ENCODE results near the gene UBA5. TPM values are rescaled to one million over a fixed set of nuclear protein-coding genes. Genes with fewer than 3 reads are reported as not detected.

The UBA5 gene
- total RNA-seq, 3 donors from 2014 or later (not counting 1 experiment from before 2014, with no cell fraction given) = 37.8 to 51.0 (median 46.1) TPM

DNA sequence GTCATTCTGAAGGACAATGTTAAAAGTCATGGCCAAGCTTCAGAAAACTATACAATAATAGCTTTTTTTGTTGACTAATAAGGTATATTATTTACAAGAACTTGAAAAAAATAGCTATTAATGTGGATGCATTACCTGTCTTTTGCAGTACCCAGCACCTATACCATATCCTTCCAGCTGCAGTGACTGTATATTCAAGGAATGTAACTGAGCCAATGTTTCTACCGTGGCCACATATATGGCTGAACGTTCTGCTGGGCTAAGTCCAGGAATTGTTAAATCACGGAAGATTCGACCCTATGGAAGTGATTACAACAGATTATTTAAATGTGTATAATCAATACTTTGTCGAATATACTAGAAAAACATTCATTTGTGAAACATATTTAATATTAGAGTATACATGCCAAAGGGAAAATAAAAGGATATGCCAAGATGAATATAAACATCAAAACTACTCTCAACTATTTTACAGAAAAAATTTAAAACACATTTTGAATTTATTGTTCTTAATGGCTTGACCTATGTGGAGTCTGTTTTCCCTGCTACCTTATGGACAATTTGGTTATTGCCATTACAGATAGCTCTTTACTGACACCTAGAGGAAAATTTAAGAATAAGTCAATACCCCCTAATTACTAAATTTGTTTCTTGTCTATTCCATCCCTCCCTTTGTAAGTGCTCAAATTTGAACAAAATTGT is 18.1 kb upstream of the UBA5 start:
- WGBS (ENCODE audit: insufficient coverage) = 94% methylated on average over 2 of the region's 5 CpGs
- Mint-ChIP-seq H3K4me3 (no peak overlapping the region), H3K9me3 (no peaks in the 10 kb centered on the region), H3K4me1 (peaks cover 0 to 4% of the 10 kb centered on the region in 2 donors), H3K27ac (no peak overlapping the region), H3K27me3 (ENCODE audit: low read depth in 2 of 2) (no peaks in the 10 kb centered on the region), H3K36me3 (no peaks in the 10 kb centered on the region)
- DNase-seq = peak in 1 of 2 donors; percentile 58
- TF ChIP-seq, protein P1, sequence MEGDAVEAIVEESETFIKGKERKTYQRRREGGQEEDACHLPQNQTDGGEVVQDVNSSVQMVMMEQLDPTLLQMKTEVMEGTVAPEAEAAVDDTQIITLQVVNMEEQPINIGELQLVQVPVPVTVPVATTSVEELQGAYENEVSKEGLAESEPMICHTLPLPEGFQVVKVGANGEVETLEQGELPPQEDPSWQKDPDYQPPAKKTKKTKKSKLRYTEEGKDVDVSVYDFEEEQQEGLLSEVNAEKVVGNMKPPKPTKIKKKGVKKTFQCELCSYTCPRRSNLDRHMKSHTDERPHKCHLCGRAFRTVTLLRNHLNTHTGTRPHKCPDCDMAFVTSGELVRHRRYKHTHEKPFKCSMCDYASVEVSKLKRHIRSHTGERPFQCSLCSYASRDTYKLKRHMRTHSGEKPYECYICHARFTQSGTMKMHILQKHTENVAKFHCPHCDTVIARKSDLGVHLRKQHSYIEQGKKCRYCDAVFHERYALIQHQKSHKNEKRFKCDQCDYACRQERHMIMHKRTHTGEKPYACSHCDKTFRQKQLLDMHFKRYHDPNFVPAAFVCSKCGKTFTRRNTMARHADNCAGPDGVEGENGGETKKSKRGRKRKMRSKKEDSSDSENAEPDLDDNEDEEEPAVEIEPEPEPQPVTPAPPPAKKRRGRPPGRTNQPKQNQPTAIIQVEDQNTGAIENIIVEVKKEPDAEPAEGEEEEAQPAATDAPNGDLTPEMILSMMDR (IDR thresholded peaks at IDR 0.05) = peak; percentile 87
- Histone ChIP-seq H3K4me1 (ENCODE audit: control insufficient read depth, insufficient read depth, low read length) (no peaks in the 10 kb centered on the region), H3K4me3 (ENCODE audit: low read length) (no peak overlapping the region), H3K27me3 (ENCODE audit: control insufficient read depth, insufficient read depth, low read length) (no peaks in the 10 kb centered on the region), H3K27ac (ENCODE audit: low read length) (no peak overlapping the region), H3K36me3 (ENCODE audit: control insufficient read depth, insufficient read depth, low read length) (peaks cover 18% of the 10 kb centered on the region), H3K9me3 (ENCODE audit: control insufficient read depth, insufficient read depth, low read length) (no peaks in the 10 kb centered on the region)
- intact Hi-C loops (cut with micrococcal nuclease) = loop anchor here (1.0 kb wide), 1 partner anchor 106 kb away; no protein-coding TSS in a partner anchor
- peak; percentile 53 to 65 (median 64) for ATAC-seq

DNA sequence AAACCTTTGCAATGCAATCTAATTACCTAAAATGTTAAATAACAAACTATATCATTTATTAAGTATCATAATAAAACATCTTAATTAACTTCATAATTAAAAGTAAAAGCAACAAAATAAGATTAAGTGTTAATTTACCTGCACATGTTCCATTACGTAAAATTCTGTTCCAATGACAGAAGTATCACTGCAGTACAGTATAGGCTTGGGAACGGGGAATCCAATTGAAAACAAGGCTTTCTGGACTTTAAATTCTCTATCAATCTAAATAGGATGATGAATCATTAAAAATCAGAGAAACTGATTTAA is 17.6 kb upstream of the UBA5 start:
- WGBS (ENCODE audit: insufficient coverage) = 100% methylated on average over 1 of the region's 2 CpGs
- TF ChIP-seq, protein P1 (IDR thresholded peaks at IDR 0.05) = peak; percentile 7
- no peak overlapping the region for H3K4me3 ChIP-seq (ENCODE audit: low read length)

DNA sequence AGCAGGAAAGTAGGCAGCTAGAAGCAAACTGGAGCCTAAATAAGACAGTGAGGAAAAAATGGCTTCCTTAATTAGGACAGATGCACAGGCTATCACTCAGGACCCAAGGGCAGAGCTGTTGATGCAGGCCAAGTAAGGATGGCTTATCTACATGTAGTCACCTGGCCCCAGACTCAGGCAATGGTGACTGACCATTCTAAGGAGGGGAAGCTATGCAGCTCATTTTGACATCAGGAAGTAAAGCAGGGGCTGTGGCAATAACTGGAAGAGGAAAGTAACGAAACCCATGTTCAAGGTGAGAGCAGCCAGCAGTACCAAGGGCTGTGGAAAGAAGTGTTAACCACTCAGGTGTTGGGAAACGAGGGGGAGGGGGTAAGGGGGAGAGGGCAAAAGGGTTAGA is 16.8 kb upstream of the UBA5 start:
- H3K4me3 Mint-ChIP-seq = no peak overlapping the region
- WGBS (ENCODE audit: insufficient coverage) = 35% methylated on average over 2 of the region's 2 CpGs
- H3K27me3 Mint-ChIP-seq (ENCODE audit: low read depth in 2 of 2) = no peaks in the 10 kb centered on the region
- Histone ChIP-seq H3K27me3 (ENCODE audit: control insufficient read depth, insufficient read depth, low read length) (no peaks in the 10 kb centered on the region), H3K27ac (ENCODE audit: low read length) (no peak overlapping the region), H3K36me3 (ENCODE audit: control insufficient read depth, insufficient read depth, low read length) (peaks cover 16% of the 10 kb centered on the region), H3K9me3 (ENCODE audit: control insufficient read depth, insufficient read depth, low read length) (no peaks in the 10 kb centered on the region), H3K4me1 (ENCODE audit: control insufficient read depth, insufficient read depth, low read length) (no peaks in the 10 kb centered on the region), H3K4me3 (ENCODE audit: low read length) (no peak overlapping the region)
- H3K4me1 Mint-ChIP-seq = peaks cover 0 to 4% of the 10 kb centered on the region in 2 donors
- no peaks in the 10 kb centered on the region for H3K36me3 Mint-ChIP-seq
- TF ChIP-seq, protein P1 (IDR thresholded peaks at IDR 0.05) = no peak
- no peaks in the 10 kb centered on the region for H3K9me3 Mint-ChIP-seq
- DNase-seq = no peak
- intact Hi-C loops (cut with micrococcal nuclease) = no loop called here
- H3K27ac Mint-ChIP-seq = no peak overlapping the region
- peak in 1 of 3 donors; percentile 41 for ATAC-seq

More for the DNA sequence above, 17.6 kb upstream of the UBA5 start:
- no peaks in the 10 kb centered on the region for H3K9me3 ChIP-seq (ENCODE audit: control insufficient read depth, insufficient read depth, low read length)
- no peaks in the 10 kb centered on the region for H3K27me3 Mint-ChIP-seq (ENCODE audit: low read depth in 2 of 2)
- no peaks in the 10 kb centered on the region for H3K27me3 ChIP-seq (ENCODE audit: control insufficient read depth, insufficient read depth, low read length)
- peaks cover 16% of the 10 kb centered on the region for H3K36me3 ChIP-seq (ENCODE audit: control insufficient read depth, insufficient read depth, low read length)
- intact Hi-C loops (cut with micrococcal nuclease) = loop anchor here (1.0 kb wide), 1 partner anchor 106 kb away; no protein-coding TSS in a partner anchor
- H3K27ac Mint-ChIP-seq = no peak overlapping the region
- H3K4me1 Mint-ChIP-seq = peaks cover 0 to 4% of the 10 kb centered on the region in 2 donors
- H3K4me3 Mint-ChIP-seq = no peak overlapping the region
- DNase-seq = no peak
- ATAC-seq = no peak
- no peaks in the 10 kb centered on the region for H3K36me3 Mint-ChIP-seq
- no peaks in the 10 kb centered on the region for H3K9me3 Mint-ChIP-seq
- H3K4me1 ChIP-seq (ENCODE audit: control insufficient read depth, insufficient read depth, low read length) = no peaks in the 10 kb centered on the region
- H3K27ac ChIP-seq (ENCODE audit: low read length) = no peak overlapping the region

DNA sequence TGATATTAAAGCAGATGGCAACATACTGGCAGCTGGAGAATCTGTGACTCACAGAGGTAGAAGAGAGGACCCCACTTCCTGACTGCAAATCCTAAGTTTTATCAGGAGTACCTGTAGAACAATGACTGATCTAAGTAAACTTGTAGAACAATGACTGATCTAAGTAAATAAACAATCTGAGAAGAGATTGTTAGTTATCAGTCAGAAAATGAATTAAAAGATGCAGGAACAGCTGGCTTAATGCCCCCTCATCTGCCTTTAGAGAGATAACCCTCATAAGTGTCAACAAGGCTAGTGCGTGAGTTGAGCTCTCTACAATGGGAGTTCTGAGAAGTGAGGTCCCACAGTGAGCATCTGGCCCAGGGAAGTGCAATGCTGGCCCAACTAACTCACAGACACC is 15.1 kb upstream of the UBA5 start:
- Histone ChIP-seq H3K9me3 (ENCODE audit: control insufficient read depth, insufficient read depth, low read length) (no peaks in the 10 kb centered on the region), H3K4me1 (ENCODE audit: control insufficient read depth, insufficient read depth, low read length) (no peaks in the 10 kb centered on the region), H3K27me3 (ENCODE audit: control insufficient read depth, insufficient read depth, low read length) (no peaks in the 10 kb centered on the region), H3K4me3 (ENCODE audit: low read length) (no peak overlapping the region), H3K27ac (ENCODE audit: low read length) (no peak overlapping the region), H3K36me3 (ENCODE audit: control insufficient read depth, insufficient read depth, low read length) (peaks cover 6% of the 10 kb centered on the region)
- DNase-seq = no peak
- 91% methylated on average over 1 of the region's 1 CpG for WGBS (ENCODE audit: insufficient coverage)
- H3K27me3 Mint-ChIP-seq (ENCODE audit: low read depth in 2 of 2) = no peaks in the 10 kb centered on the region
- TF ChIP-seq, protein P1 (IDR thresholded peaks at IDR 0.05) = no peak
- no peak overlapping the region for H3K4me3 Mint-ChIP-seq
- no peak overlapping the region for H3K27ac Mint-ChIP-seq
- no peaks in the 10 kb centered on the region for H3K9me3 Mint-ChIP-seq
- H3K4me1 Mint-ChIP-seq = peaks cover 0 to 4% of the 10 kb centered on the region in 2 donors
- intact Hi-C loops (cut with micrococcal nuclease) = no loop called here
- no peaks in the 10 kb centered on the region for H3K36me3 Mint-ChIP-seq
- ATAC-seq = no peak
